Measurements from ENCODE around the gene LIN54.
"Not testable (repeated sequence)": the region's sequence is repeated elsewhere in the genome, so short reads cannot be mapped to it uniquely, and the experiment has no call there.

Gene LIN54

GRCh38 chr4:83010522-83011318, at the start of gene LIN54:
LIN54 (minus strand) TSS chr4:83010823; CDS start chr4:82984844, 25,979 bp downstream.
- FAIRE-seq (peak; percentile 76), DNase-seq (ENCODE audit: insufficient read length, low spot score) (peak; percentile 73)

GRCh38 chr4:83054928-83055327, 44.3 kb upstream of the LIN54 start:
- FAIRE-seq = no peak
- no peak for DNase-seq (ENCODE audit: insufficient read length, low spot score)

GRCh38 chr4:83048781-83049180, 38.2 kb upstream of the LIN54 start:
- FAIRE-seq; DNase-seq (ENCODE audit: insufficient read length, low spot score): not testable (repeated sequence)

- no peak for DNase-seq (ENCODE audit: insufficient read length, low spot score)
- FAIRE-seq = no peak
These were observed 36.3 kb upstream of the LIN54 start for GRCh38 chr4:83046693-83047473.

GRCh38 chr4:83043801-83044407, 33.3 kb upstream of the LIN54 start:
- DNase-seq (ENCODE audit: insufficient read length, low spot score) = no peak
- no peak for FAIRE-seq

GRCh38 chr4:83043157-83043556, 32.5 kb upstream of the LIN54 start:
- FAIRE-seq = not testable (repeated sequence)

GRCh38 chr4:83040269-83040668, 29.6 kb upstream of the LIN54 start:
- no peak for FAIRE-seq
- no peak for DNase-seq (ENCODE audit: insufficient read length, low spot score)

More at GRCh38 chr4:83043157-83043556, 32.5 kb upstream of the LIN54 start:
- DNase-seq (ENCODE audit: insufficient read length, low spot score) = not testable (repeated sequence)

- no peak for FAIRE-seq
- DNase-seq (ENCODE audit: insufficient read length, low spot score) = no peak
These were observed 26.5 kb upstream of the LIN54 start for GRCh38 chr4:83036991-83037665.

GRCh38 chr4:83034630-83035494, 24.2 kb upstream of the LIN54 start, which contains the start of gene COPS4:
COPS4 (plus strand) TSS chr4:83035183; CDS start chr4:83035225, 42 bp downstream.
- FAIRE-seq (peak; percentile 100), DNase-seq (ENCODE audit: insufficient read length, low spot score) (peak; percentile 80)

GRCh38 chr4:83029688-83030087, 19.1 kb upstream of the LIN54 start:
- no peak for FAIRE-seq
- no peak for DNase-seq (ENCODE audit: insufficient read length, low spot score)

GRCh38 chr4:83028976-83029375, 18.4 kb upstream of the LIN54 start:
- no peak for FAIRE-seq
- no peak for DNase-seq (ENCODE audit: insufficient read length, low spot score)

GRCh38 chr4:83025563-83025962, 14.9 kb upstream of the LIN54 start:
- no peak for DNase-seq (ENCODE audit: insufficient read length, low spot score)
- peak; percentile 78 for FAIRE-seq

- FAIRE-seq (no peak), DNase-seq (ENCODE audit: insufficient read length, low spot score) (no peak)
These were observed 13.6 kb upstream of the LIN54 start for GRCh38 chr4:83024233-83024632.

GRCh38 chr4:83023599-83023998, 13.0 kb upstream of the LIN54 start:
- FAIRE-seq; DNase-seq (ENCODE audit: insufficient read length, low spot score): not testable (repeated sequence)

GRCh38 chr4:83022724-83023450, 12.3 kb upstream of the LIN54 start:
- DNase-seq (ENCODE audit: insufficient read length, low spot score) (no peak), FAIRE-seq (no peak)

GRCh38 chr4:83019794-83020494, 9.3 kb upstream of the LIN54 start:
- peak; percentile 23 for FAIRE-seq
- no peak for DNase-seq (ENCODE audit: insufficient read length, low spot score)

- DNase-seq (ENCODE audit: insufficient read length, low spot score) (no peak), FAIRE-seq (no peak)
These were observed 3.3 kb upstream of the LIN54 start for GRCh38 chr4:83013902-83014301.

- FAIRE-seq (no peak), DNase-seq (ENCODE audit: insufficient read length, low spot score) (no peak)
These were observed 2.8 kb upstream of the LIN54 start for GRCh38 chr4:83013420-83013867.

Data from GM19239 (cell line).